Measurements from ENCODE around the gene COA1.
A peak's percentile ranks its signal among the peaks of the same experiment; 100 is the strongest.
"Not testable (repeated sequence)": the region's sequence is repeated elsewhere in the genome, so short reads cannot be mapped to it uniquely, and the experiment has no call there.

Gene COA1

DNA sequence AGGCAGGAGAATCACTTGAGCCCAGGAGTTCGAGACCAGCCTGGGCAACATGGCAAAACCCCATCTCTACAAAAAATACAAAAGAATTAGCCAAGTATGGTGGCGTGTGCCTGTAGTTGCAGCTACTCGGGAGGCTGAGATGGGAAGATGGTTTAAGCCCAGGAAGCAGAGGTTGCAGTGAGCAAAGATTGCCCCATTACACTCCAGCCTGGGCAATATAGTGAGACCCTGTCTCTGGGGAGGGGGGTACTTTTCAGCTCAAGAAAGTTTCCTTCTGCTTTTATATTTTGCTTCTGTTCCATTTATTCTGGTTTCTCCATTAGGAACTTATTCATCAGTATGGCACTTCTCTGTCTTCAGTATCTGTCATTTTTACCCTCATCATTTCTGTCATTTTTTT, 48.6 kb downstream of the COA1 start:
- DNase-seq: no peak

GRCh38 chr7:43679210-43680068, 49.9 kb downstream of the COA1 start:
- DNase-seq: no peak

- no peak for DNase-seq
Measured at GRCh38 chr7:43678315-43678714, 51.0 kb downstream of the COA1 start.

DNA sequence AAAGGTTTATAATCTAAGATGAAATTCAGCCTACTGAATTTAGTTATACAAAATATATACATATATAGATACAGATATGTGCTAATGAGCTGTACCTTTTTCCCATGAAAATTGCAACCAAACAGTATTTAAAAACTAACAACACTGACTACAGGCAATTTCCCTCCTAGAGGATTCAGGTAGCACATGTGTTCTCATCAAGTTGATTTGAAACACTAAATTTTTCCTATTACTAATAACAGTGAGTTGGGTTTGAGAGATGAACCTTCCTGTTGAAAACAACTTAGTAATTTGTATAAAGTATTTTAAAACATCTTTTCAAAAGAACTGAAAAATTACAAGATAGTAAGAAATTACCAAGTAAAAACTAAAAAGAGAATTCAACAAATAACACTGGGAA, 51.5 kb downstream of the COA1 start:
- DNase-seq: no peak

DNA sequence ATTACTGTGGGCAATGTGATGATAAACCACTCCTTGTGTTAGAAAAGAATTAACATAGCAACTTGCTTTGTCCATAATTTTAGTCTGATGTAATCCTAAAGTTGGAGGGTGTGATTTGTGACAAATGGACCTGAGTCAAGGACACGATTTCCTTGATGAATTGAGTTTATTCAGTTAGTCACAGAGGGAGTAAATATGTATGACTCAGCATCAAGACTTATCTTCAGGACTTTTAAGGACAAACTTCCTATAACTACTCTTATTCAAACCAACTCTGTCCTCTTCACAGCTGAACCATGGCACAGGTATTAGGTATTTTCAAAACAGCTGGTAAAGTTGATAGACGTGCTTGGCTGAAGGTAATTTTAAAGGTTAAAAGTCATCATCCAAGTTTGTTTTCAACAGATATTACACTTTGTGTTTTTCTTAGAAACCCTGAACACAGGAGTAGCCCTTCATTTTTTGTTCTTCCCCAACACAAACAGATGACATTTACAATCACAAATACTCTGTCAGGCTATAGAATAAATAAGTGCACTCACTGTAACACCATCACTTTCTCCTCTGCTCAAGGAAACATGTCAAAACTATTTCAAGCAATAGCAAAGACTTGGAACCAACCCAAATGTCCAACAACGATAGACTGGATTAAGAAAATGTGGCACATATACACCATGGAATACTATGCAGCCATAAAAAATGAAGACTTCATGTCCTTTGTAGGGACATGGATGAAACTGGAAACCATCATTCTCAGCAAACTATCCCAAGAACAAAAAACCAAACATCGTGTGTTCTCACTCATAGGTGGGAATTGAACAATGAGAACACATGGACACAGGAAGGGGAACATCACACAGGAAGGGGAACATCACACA, 54.5 kb downstream of the COA1 start:
- no peak for DNase-seq

DNA sequence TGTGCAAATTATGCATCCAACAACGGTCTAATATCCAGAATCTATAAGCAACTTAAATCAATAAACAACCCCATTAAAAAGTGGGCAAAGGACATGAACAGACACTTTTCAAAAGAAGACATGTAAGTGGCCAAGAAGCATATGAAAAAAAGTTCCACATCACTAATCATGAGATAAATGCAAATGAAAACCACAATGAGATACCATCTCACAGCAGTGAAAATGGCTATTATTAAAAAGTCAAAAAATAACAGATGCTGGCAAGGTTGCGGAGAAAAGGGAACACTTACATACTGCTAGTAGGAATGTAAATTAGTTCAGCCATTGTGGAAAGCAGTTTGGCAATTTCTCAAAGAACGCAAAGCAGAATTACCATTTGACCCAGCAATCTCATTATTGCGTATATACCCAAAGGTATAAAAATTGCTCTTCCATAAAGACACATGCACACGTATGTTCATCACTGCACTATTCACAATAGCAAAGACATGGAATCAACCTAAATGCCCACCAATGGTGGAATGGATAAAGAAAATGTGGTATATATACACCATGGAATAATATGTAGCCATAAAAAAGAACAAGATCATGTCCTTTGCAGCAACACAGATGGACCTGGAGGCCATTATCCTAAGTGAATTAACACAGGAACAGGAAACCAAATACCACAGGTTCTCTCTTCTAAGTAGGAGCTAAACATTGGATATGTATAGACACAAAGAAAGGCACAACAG, 55.9 kb downstream of the COA1 start:
- not testable (repeated sequence) for DNase-seq

- no peak for DNase-seq
Measured at GRCh38 chr7:43671521-43671920, 57.8 kb downstream of the COA1 start.

- no peak for DNase-seq
Measured at GRCh38 chr7:43669286-43670081, 59.8 kb downstream of the COA1 start.

DNA sequence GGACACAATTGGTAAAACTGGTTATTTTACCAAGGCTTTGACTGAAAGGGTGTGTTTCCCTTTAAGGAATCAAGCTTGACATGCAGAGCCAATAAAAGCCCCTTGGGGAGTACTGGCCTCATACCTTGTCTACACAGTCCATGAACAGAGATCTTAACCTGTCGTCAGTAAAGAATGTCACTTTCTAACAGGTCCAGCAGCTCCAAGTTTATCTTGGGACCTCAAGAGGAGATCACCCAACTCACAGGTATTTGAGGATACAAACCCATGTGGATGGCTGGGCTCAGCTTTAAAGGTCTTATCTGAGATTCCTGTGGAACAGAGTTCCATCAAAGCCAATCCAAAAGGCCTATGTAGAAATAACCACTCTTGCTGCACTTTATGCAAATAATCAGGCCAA, 61.3 kb downstream of the COA1 start:
- no peak for DNase-seq

- DNase-seq: no peak
Measured at GRCh38 chr7:43666938-43667337, 62.4 kb downstream of the COA1 start.

DNA sequence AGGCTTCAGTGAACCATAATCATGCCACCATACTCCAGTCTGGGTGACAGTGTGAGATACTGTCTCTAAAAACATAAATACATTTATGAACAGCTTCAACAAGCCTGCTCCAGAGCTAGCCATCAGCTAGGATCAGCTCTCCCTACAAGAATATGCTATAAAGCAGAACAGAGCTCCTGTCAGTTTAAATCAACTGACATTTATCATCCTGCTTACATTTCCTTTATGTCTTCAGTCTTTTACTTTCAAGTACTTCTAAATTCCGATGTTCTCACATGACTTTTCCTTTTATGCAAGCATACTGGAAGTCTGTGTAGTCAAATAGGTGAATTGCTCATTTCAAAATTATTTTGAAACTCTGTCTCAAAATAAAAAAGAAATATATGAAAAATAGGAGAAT, 64.6 kb downstream of the COA1 start:
- DNase-seq: no peak

GRCh38 chr7:43660141-43660540, 69.2 kb downstream of the COA1 start:
- no peak for DNase-seq

DNA sequence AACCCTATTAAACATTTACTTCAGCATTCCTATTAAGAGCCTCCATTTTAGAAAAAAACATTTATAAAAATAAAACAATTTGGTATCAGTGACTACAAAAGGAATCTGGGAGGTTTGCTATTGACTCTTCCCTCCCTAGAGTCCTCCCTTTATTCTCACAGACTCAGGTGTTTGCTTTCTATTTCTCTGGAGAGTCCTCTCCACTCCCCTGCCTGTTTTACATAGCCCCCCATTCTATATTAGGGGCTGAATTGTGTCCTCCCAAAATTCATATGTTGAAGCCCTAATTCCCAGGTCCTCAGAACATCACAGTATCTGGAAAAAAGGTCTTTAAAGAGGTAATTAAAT, 69.8 kb downstream of the COA1 start:
- DNase-seq: no peak

DNA sequence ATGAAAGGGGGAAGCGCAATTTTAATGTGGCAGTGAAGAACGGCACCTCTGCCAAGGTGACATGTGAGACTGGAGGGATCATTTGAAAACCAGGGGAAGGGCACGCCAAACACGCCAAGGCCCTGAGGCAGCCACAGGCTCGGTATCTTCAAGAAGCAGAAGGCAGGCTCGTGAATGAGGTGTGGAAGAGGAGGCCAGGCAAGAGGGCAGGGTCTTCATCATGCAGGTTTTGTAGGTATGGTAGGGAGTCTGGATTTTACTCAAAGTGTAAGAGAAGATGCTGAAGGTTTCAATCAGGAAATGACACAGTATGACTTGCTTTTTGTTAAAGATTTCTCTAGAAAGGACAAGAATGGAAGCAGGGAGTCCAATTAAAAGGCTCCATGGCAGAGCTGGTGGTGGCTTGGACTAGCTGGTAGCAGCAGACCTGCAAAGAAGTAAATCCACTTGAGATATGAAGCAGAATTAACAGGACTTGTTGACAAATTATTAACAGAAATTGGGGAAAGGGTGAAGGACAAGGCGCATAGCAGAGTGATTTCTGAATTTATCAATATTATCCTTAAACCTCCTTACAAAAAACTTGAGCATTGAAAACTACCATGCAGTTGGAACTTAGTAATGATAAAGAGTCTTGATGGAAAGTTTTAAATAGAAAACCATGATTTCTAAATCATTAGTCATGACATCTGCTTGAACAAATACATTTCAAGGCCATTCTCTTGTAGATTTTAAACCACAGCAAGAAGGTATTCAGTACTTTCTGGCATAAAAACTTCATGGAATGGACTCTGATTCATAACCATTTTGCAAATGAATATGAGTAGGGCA, 70.4 kb downstream of the COA1 start:
- DNase-seq: no peak

DNA sequence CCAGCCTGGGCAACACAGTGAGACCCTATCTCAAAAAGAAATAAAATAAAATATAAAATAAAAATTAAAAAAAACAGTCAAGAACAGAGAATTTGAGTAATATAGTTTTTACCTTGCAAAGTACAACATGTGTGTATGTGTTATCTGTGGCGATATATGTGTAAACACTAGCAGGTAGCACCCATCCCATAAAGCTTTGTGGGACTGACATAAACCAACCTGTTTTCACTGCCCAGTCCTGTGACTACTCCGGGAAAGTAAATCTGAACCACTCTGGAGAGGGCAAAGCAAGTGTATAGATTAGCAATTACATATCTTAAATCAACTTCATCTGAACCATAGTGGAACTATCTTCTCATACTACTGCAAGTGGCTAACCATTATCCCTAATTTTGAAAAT, 72.3 kb downstream of the COA1 start:
- DNase-seq: no peak

GRCh38 chr7:43655584-43655983, 73.7 kb downstream of the COA1 start:
- DNase-seq: no peak

GRCh38 chr7:43653891-43654504, 75.3 kb downstream of the COA1 start:
- no peak for DNase-seq

GRCh38 chr7:43653466-43653865, 75.9 kb downstream of the COA1 start:
- no peak for DNase-seq

DNA sequence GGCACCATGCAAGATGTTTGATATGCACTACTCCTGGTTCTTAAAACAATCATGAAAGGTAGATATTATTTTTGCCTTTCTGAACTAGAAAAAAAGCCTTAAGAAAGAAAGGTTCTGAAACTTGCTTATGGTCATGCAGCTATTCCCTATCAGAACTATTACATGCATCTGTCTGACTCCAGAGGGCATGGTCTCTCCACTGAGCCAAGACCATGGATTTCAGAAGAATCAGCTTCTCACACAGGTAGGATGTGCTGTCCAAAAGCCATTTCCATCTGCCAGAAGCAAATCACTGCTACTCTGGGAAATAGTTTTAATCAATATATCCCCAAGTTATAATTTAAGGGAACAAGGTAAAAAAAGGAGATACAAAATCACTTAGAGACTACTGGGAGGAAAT, 77.0 kb downstream of the COA1 start:
- no peak for DNase-seq

DNA sequence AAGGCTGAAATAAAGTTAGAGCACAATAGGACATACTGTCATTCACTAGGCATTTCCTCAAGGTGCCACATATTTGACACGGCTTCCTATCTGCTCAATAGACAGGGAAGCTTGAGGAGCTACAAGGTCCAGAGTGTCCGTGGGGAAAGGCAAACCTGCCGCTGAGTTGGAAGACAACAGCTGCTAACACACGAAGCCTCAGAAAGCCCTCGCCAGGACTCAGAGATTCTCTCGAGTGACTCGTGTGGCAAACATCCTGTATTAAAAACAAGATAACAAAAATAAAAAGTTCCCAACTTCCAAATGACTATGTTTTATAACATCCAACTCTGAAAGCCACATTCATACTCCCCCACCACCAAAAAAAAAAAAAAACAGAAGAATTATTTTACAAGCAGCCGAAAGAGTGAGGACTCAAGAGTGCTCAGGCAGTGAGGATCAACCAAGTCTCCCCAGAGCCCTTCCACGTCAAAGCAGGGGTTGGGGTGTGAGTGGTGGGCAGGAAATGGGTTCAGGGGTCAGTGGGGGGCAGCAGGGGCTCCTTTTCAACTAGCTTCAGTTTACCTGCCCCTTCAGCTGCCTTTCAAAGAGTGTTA, 78.8 kb downstream of the COA1 start:
- DNase-seq: peak; percentile 67

- DNase-seq: no peak
Measured at GRCh38 chr7:43649755-43650274, 79.5 kb downstream of the COA1 start.

All from islet precursor cell (in vitro differentiated cells).